MM.1S (cell line): ENCODE results near the gene ABHD3.

ENCODE experiments used
- EZH2 ChIP-seq: fragments of 300-600 bp; sonication (generic); optimal IDR thresholded peaks from 2 replicates; pipeline ENCODE3; 2017; ENCODE audit warnings: low read depth, mild to moderate bottlenecking, antibody characterized with exemption, low read length, mixed read lengths
- EZH2phosphoT487 ChIP-seq: fragments of 300-600 bp; sonication (generic); IDR thresholded peaks from 2 replicates; pipeline ENCODE4 v1.6.1; 2018; ENCODE audit warnings: antibody characterized with exemption, low read length
- TF ChIP-seq, protein P1 (sequence below): fragments of 300-600 bp; sonication (generic); IDR thresholded peaks from 2 replicates; pipeline ENCODE4 v1.5.1; 2016; ENCODE audit warnings: antibody characterized with exemption, low read length, mixed read lengths

DNA sequence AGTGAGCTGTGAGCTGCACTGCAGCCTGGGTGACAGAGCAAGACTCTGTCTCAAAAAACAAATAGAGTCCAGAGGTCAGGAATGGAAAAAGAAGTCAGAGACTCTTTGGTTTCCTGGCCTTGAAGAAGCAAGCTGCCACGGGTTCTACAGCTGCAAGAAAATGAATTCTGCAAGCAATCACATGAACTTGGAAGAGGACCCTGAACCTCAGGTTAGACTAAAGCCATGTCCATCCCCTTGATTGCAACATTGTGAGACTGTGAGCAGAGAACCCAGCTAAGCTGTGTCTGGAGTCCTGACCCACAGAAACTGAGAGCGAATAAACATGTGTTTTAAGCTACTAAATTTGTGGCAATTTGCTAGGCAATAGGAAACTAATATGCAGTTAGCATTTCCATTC lies 23.1 kb upstream of the ABHD3 start:
- TF ChIP-seq, protein P1, sequence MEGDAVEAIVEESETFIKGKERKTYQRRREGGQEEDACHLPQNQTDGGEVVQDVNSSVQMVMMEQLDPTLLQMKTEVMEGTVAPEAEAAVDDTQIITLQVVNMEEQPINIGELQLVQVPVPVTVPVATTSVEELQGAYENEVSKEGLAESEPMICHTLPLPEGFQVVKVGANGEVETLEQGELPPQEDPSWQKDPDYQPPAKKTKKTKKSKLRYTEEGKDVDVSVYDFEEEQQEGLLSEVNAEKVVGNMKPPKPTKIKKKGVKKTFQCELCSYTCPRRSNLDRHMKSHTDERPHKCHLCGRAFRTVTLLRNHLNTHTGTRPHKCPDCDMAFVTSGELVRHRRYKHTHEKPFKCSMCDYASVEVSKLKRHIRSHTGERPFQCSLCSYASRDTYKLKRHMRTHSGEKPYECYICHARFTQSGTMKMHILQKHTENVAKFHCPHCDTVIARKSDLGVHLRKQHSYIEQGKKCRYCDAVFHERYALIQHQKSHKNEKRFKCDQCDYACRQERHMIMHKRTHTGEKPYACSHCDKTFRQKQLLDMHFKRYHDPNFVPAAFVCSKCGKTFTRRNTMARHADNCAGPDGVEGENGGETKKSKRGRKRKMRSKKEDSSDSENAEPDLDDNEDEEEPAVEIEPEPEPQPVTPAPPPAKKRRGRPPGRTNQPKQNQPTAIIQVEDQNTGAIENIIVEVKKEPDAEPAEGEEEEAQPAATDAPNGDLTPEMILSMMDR: no peak
- TF ChIP-seq EZH2phosphoT487 (no peak), EZH2 (no peak)
